Choroid plexus epithelial cell (primary cell): ENCODE results near the gene ADM.

ENCODE experiments used
- DNase-seq: peaks from one replicate; pipeline ENCODE4 v3.0.0-alpha.2; 2010; ENCODE audit warnings: low read depth
- H3K4me3 ChIP-seq: 2 replicates; pipeline ENCODE4 v1.5.1; 2011; ENCODE audit warnings: low read depth, mild to moderate bottlenecking, control low read depth, low read length, moderate library complexity
- TF ChIP-seq, protein P1 (sequence below): conservative IDR thresholded peaks from 2 replicates; pipeline ENCODE4 v1.5.1; 2011; ENCODE audit warnings: low read depth, mild to moderate bottlenecking, control low read depth, inconsistent platforms, low read length, moderate library complexity

Gene ADM

DNA sequence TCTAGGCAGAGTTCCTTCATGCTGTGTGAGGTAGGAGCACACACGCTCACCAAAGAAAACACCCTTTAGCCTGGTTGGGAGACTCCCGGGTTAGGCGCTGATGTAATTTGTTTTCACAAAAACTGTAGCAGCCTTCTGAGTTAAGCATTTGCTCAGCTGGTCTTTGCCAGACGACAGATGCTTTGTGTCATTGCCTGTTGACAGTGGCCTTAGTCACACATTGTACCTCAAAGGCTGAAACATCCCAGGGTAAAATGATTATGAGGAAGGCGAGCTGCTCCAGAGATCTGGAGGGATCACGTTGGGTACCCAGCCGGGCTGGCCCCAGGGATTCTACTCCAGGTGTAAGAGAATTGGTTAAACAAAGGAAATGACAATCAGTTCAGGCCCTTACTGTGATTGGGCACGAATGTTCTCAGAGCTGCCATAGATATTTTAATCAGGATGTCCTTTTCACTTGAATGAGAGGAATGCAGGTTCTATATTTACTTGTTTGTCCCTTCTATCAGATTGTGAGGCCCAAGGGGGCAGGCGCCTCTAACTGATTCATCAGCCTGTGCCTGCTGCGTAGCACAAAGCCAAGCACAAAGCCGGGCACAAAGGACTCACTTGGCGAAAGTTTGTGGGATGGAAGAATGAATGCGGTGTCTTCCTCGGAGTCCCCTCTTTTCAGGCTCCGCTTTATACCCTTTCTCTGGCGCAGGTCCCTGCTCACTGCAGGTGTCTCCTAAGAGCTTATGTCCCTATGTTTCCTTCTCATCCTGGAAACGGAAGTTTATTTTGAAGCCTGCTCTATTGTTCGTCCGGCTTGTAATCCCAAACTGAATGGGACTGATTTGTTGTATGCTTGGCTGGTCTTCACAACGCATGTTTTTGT, 47.1 kb downstream of the ADM start:
- TF ChIP-seq, protein P1, sequence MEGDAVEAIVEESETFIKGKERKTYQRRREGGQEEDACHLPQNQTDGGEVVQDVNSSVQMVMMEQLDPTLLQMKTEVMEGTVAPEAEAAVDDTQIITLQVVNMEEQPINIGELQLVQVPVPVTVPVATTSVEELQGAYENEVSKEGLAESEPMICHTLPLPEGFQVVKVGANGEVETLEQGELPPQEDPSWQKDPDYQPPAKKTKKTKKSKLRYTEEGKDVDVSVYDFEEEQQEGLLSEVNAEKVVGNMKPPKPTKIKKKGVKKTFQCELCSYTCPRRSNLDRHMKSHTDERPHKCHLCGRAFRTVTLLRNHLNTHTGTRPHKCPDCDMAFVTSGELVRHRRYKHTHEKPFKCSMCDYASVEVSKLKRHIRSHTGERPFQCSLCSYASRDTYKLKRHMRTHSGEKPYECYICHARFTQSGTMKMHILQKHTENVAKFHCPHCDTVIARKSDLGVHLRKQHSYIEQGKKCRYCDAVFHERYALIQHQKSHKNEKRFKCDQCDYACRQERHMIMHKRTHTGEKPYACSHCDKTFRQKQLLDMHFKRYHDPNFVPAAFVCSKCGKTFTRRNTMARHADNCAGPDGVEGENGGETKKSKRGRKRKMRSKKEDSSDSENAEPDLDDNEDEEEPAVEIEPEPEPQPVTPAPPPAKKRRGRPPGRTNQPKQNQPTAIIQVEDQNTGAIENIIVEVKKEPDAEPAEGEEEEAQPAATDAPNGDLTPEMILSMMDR, result no peak
- DNase-seq, result peak; percentile 92
- H3K4me3 ChIP-seq, result no peak overlapping the region

DNA sequence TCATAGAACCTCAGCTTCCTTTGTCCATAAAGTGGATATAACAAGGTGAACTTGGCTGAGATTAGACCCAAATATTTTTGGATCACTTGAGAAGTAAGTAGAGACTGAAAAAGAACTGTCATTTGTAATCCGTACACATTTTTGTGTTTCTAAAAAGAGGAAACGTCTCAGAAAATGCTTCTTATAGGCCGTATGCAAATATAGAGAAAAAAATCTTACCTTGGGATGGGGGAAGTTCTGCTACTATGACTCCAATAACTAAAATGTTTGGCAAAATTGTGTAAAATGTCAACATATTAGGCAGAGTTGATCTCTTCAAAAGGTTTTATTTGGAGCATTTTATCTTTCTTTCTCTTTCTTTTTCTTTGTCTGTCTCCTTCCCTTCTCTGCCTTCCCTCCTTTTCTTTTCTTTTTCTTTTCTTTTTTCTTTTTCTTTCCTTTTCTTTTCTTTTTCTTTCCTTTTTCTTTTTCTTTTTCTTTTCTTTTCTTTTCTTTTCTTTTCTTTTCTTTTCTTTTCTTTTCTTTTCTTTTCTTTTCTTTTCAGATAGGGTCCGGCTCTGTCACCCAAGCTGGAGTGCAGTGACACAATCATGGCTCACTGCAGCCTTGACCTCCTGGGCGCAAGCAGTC, 48.2 kb downstream of the ADM start:
- no peak overlapping the region for H3K4me3 ChIP-seq
- TF ChIP-seq, protein P1, result no peak
- DNase-seq, result no peak

DNA sequence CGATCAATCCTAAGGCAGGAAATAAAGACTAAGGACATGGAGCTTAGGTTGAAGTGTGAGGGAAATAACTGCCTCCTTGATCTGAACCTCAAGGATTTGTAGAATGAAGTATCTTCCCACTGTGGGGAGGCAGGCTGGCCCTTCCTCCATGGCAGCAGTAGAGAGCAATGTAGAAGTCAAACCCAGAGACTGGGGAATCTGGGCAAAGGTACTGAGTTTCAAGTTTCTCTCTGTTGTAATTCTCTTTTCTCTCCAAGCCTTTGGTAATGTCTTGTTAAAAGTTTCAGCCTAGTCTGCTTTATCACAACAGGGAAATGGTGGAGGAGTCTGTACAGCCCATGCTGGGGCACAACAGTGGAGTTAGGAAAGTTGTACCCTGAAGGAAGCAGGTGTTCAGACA, 49.5 kb downstream of the ADM start:
- H3K4me3 ChIP-seq, result no peak overlapping the region
- DNase-seq, result no peak

DNA sequence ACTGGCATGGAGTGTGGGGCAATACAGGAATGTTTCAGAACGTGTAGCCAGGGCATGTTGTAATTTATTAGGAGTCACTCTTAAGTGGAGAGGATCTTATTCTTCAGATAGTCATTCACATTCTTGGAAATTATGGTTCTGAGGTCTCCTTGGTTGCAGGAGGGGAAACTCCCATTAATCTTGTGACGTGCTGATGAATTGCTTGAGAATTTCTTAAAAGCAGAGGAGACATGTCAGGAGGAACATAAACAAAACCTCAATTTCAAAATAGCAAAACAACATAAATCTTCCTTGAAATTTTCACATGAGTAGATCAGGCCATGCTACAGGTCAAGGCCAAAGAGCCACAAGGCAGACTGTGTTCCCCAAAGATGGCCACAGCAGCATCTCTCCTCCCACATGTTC, 50.4 kb downstream of the ADM start:
- TF ChIP-seq, protein P1, result no peak
- H3K4me3 ChIP-seq, result no peak overlapping the region
- DNase-seq, result peak; percentile 93

More for the DNA sequence above, 49.5 kb downstream of the ADM start:
- TF ChIP-seq, protein P1, result no peak

DNA sequence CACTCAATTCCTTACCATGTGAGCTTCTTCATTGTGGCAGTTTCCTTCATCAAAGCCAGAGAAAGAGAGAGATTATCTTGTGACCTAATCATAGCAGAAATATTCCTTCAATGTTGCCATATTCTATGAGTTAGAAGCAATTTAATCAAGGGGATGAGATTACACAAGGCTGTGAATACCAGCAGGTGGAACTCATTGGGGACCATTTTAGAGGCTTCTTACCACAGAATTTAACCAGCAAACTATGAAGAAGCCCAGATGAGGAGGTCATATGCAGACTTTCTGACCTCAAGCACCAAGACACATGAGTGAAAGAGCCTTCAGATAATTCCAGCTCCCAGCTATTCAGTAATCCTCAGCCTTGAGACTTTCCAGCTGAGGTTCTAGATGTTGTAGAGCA, 51.3 kb downstream of the ADM start:
- no peak overlapping the region for H3K4me3 ChIP-seq
- TF ChIP-seq, protein P1, result no peak
- DNase-seq, result no peak
